A673 (cell line): ENCODE results near the gene CCKAR.

ENCODE experiments used
- CTCF ChIP-seq: fragments of 300-800, 200-600 bp; sonication (generic); conservative IDR thresholded peaks from 2 replicates; pipeline ENCODE4 v1.5.1; 2017; ENCODE audit warnings: low read depth, mild to moderate bottlenecking, antibody characterized with exemption, low read length, moderate library complexity, mixed read lengths
- EZH2 ChIP-seq: fragments of 200-600 bp; sonication (generic); IDR thresholded peaks from 2 replicates; pipeline ENCODE4 v1.6.1; 2017; ENCODE audit warnings: borderline replicate concordance, low read depth, mild to moderate bottlenecking, mixed read lengths, antibody characterized with exemption, low read length; ENCODE audit not compliant: poor library complexity, severe bottlenecking

DNA sequence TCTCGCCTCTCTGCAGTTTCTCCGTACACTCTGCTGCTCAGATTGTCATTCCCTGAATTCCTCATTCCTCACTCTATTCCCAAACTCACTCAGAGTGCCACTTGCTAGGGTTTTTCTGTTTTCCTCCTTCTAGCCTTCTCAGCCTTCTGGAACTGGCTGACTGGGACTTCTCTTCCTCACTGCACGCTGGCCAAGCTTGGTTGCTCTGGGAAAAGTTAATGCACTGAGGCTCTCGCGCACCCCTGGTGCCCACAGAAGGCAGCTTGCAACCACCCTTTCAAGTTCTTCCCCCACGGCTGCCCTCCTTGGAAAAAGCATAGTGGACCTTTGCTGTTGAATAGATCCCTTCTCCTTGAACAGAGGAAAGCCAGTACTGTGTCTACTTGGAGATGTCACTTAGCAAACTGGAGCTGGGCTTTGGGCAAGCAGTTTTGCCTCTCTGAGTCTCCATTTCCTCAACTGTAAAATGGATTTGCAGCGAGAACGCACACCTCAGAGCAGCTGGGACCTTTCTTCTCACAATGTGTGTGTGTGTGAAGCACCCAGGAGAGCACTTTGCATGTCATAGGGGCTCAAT lies 6.0 kb upstream of the CCKAR start:
- TF ChIP-seq CTCF, result no peak
- no peak for TF ChIP-seq EZH2
